PC-3 (cell line): ENCODE data around the gene DHX16.

ENCODE experiments used
- CTCF ChIP-seq: fragments of 300-600 bp; sonication (generic); conservative IDR thresholded peaks from 2 replicates; pipeline ENCODE4 v1.5.1; 2017; ENCODE audit warnings: antibody characterized with exemption, low read depth, mild to moderate bottlenecking, low read length
- EZH2 ChIP-seq: fragments of 300-600 bp; sonication (generic); IDR thresholded peaks from one replicate; pipeline ENCODE4 v1.6.1; 2017; ENCODE audit warnings: antibody characterized with exemption, mild to moderate bottlenecking, low read length; ENCODE audit not compliant: unreplicated experiment

- TF ChIP-seq EZH2 (no peak), CTCF (no peak)
Measured at GRCh38 chr6:30691208-30691847, 18.5 kb upstream of the DHX16 start.
